ENCODE measurements around the gene RIPOR2. TPM values are rescaled to one million over a fixed set of nuclear protein-coding genes. Genes with fewer than 3 reads are reported as not detected.

RIPOR2 gene
- total RNA-seq, 6 experiments from 2014 or later, result 9.1 to 20.7 (median 10.2) TPM

DNA sequence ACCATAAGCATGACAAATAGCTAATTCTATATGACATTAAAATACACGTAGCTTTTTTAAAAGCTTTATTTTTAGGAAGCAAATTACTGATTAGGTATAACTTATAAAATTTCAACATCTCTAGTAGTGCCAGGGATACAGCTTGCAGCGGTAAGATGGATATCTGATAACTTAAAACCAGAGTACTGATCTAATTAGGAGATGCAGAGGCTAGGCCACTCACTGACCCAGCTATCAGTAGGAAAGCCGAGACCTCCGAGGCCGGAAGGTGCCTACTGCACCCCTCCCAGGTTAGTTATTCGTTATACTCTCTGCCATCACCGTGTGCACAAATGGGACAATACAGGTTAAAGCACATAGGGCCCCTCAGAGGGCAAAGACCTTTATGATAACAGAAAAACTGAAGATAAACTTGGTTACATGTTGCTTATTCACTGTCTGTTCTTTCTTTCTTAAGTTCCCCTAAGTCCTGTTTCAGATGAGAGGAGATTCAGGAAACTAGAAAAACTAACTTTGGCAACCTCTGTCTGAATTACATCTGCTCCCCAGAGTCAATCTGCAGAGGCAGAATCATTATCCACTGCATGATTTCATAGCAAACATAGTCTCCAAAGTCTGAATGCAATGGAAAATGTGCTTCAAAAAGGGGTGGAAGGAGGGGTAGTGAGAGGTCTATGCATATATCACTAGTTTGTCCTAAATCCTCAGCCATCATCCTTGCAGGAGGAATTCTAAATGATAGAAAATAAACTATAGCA is 60.8 kb downstream of the RIPOR2 start:
- no peak overlapping the region for H3K4me3 Mint-ChIP-seq
- TF ChIP-seq, protein P1, sequence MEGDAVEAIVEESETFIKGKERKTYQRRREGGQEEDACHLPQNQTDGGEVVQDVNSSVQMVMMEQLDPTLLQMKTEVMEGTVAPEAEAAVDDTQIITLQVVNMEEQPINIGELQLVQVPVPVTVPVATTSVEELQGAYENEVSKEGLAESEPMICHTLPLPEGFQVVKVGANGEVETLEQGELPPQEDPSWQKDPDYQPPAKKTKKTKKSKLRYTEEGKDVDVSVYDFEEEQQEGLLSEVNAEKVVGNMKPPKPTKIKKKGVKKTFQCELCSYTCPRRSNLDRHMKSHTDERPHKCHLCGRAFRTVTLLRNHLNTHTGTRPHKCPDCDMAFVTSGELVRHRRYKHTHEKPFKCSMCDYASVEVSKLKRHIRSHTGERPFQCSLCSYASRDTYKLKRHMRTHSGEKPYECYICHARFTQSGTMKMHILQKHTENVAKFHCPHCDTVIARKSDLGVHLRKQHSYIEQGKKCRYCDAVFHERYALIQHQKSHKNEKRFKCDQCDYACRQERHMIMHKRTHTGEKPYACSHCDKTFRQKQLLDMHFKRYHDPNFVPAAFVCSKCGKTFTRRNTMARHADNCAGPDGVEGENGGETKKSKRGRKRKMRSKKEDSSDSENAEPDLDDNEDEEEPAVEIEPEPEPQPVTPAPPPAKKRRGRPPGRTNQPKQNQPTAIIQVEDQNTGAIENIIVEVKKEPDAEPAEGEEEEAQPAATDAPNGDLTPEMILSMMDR (IDR thresholded peaks at IDR 0.05), result no peak
- H3K4me1 Mint-ChIP-seq (ENCODE audit: low read depth), result peaks cover 33% of the 10 kb centered on the region
- peaks cover 28% of the 10 kb centered on the region for H3K36me3 Mint-ChIP-seq (ENCODE audit: low read depth)
- peaks cover 28% of the 10 kb centered on the region for H3K9me3 Mint-ChIP-seq
- no peak for DNase-seq
- no peaks in the 10 kb centered on the region; the same call in 1 of the 2 replicates for H3K27me3 Mint-ChIP-seq (ENCODE audit: insufficient read depth)
- H3K27ac Mint-ChIP-seq, result no peak overlapping the region

DNA sequence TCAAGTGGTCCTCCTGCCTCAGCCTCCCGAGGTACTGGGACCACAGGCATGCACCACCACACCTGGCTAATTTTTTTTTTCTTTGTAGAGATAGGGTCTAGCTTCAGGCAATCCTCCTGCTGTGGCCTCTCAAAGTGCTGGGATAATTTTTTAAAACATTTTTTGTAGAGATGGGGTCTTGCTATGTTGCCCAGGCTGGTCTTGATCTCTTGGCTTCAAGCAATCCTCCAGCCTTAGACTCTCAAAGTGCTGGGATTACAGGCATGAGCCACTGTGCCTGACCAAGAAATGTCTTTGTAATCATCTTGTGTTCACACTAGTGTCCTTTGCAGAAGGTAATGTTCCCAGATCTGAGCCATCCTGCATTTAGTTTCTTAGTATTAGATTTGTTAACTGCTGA is 61.6 kb downstream of the RIPOR2 start:
- no peak overlapping the region for H3K27ac Mint-ChIP-seq
- peaks cover 24% of the 10 kb centered on the region for H3K4me1 Mint-ChIP-seq (ENCODE audit: low read depth)
- TF ChIP-seq, protein P1 (IDR thresholded peaks at IDR 0.05), result no peak
- no peak for DNase-seq
- no peak overlapping the region for H3K4me3 Mint-ChIP-seq
- H3K27me3 Mint-ChIP-seq (ENCODE audit: insufficient read depth), result no peaks in the 10 kb centered on the region; the same call in 1 of the 2 replicates
- peaks cover 28% of the 10 kb centered on the region for H3K9me3 Mint-ChIP-seq
- peaks cover 28% of the 10 kb centered on the region for H3K36me3 Mint-ChIP-seq (ENCODE audit: low read depth)

DNA sequence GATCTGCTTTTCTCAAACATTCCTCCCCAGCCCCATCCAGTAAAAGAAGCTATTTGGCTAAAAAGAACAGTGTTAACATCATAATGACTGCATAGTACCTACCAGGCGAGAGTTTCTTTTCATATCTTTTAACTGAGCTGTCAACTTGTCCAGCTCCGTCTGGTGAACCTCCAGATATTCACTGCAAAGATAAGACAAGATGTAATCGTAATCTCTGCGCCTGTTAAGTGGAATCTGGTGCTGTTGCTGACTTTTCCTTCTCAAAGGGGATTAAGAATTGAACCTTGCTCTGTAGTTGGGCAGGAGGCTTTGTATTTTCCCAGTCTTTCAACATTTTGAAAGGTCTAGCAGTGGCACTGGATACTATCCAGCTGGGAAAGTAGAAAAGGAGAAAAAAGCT is 63.0 kb downstream of the RIPOR2 start:
- Mint-ChIP-seq H3K36me3 (ENCODE audit: low read depth) (peaks cover 24% of the 10 kb centered on the region), H3K9me3 (peaks cover 20% of the 10 kb centered on the region), H3K4me1 (ENCODE audit: low read depth) (peaks cover 11% of the 10 kb centered on the region), H3K27me3 (ENCODE audit: insufficient read depth) (no peaks in the 10 kb centered on the region; the same call in 1 of the 2 replicates), H3K4me3 (no peak overlapping the region), H3K27ac (no peak overlapping the region)
- TF ChIP-seq, protein P1 (IDR thresholded peaks at IDR 0.05), result no peak
- no peak for DNase-seq

DNA sequence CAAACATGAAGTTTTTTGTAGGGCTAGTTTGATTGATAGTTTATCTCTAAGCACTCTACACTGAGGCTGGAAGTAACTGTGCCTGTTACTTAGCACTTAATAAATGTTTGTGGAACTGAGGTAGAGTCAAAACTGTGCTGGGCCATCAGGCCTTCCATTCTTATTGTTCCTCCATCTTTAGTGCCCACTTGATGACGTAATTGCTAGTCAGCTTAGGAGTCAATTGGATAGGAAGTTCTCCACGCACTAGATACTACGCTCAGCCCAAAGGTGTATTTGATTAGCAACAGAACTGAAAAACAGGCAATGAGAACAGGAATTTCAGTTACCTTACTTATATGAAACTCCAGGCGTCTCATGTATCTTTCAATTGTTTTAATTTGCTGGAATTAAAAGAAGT is 67.0 kb downstream of the RIPOR2 start:
- H3K4me1 Mint-ChIP-seq (ENCODE audit: low read depth), result peaks cover 15% of the 10 kb centered on the region

DNA sequence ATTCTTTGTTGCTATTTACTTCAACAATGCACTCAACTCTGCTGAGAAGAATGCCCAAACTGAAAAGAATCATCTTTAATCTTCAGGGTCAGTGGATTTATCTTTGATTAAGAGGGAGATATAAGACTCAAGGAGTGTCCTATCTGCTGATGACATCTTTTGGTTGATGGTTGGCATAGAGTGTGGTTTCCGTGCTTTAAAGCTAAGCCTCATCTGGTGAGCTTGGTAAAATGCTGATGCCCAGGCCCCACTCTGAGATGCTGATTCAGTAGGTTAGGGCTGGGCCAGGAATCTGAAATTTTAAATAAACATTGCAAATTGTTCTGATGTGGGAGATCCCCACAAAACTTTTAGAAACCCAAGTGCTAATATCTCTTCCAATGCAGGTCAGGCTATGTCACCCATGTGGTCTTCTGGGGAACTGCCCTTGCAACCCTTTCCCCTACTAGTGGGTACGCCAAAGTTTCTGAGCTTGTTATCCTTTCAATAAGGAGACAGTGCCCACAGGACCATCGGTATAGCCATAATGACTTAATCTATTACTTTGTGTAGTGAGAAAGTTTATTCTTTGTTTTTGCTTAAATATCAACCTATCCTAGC is 68.6 kb downstream of the RIPOR2 start:
- H3K27ac Mint-ChIP-seq, result no peak overlapping the region
- H3K27me3 Mint-ChIP-seq (ENCODE audit: insufficient read depth), result no peaks in the 10 kb centered on the region; the same call in 1 of the 2 replicates
- H3K4me3 Mint-ChIP-seq, result no peak overlapping the region
- peaks cover 15% of the 10 kb centered on the region for H3K4me1 Mint-ChIP-seq (ENCODE audit: low read depth)
- peaks cover 8% of the 10 kb centered on the region; the same call in 1 of the 2 replicates for H3K36me3 Mint-ChIP-seq (ENCODE audit: low read depth)
- DNase-seq, result no peak
- H3K9me3 Mint-ChIP-seq, result no peaks in the 10 kb centered on the region
- TF ChIP-seq, protein P1 (IDR thresholded peaks at IDR 0.05), result no peak

More for the DNA sequence above, 67.0 kb downstream of the RIPOR2 start:
- no peak for DNase-seq
- Mint-ChIP-seq H3K9me3 (no peaks in the 10 kb centered on the region), H3K27ac (no peak overlapping the region), H3K4me3 (no peak overlapping the region), H3K27me3 (ENCODE audit: insufficient read depth) (no peaks in the 10 kb centered on the region; the same call in 1 of the 2 replicates), H3K36me3 (ENCODE audit: low read depth) (peaks cover 8% of the 10 kb centered on the region; the same call in 1 of the 2 replicates)
- TF ChIP-seq, protein P1 (IDR thresholded peaks at IDR 0.05), result no peak
